ENCODE data around the gene ZNF799. TPM values are rescaled to one million over a fixed set of nuclear protein-coding genes. Genes with fewer than 3 reads are reported as not detected.
"Not testable (repeated sequence)": the region's sequence is repeated elsewhere in the genome, so short reads cannot be mapped to it uniquely, and the experiment has no call there.

ZNF799 gene
- total RNA-seq, 4 donors from 2014 or later, result 1.3 to 3.6 (median 3.2) TPM

- no peak for DNase-seq
- intact Hi-C loops (cut with DNase I; ENCODE audit: low total_unique reads), result no loop called here
- Histone ChIP-seq H3K36me3 (peaks cover 0 to 13% of the 10 kb centered on the region in 2 donors), H3K9me3 (peaks cover 0 to 1% (median 0%) of the 10 kb centered on the region in 3 donors), H3K4me3 (no peak overlapping the region), H3K4me1 (no peaks in the 10 kb centered on the region), H3K27me3 (no peaks in the 10 kb centered on the region), H3K27ac (no peak overlapping the region)
- TF ChIP-seq POLR2A (IDR thresholded peaks at IDR 0.05), result no peak
- TF ChIP-seq CTCF (IDR thresholded peaks at IDR 0.05 in 4 of 5, conservative IDR thresholded peaks at IDR 0.05 in 1 of 5), result no peak
- ATAC-seq, result no peak
- in situ Hi-C loops (cut with MboI; ENCODE audit: low sequenced_read_pairs in 4 of 4), result no loop called here
Observed at GRCh38 chr19:12425888-12426274, 24.8 kb upstream of the ZNF799 start.

GRCh38 chr19:12425236-12425887 lies 24.3 kb upstream of the ZNF799 start:
- DNase-seq (no peak), ATAC-seq (no peak)
- Histone ChIP-seq H3K4me3 (no peak overlapping the region), H3K4me1 (no peaks in the 10 kb centered on the region), H3K27ac (no peak overlapping the region), H3K27me3 (no peaks in the 10 kb centered on the region), H3K36me3 (peaks cover 0 to 8% of the 10 kb centered on the region in 2 donors), H3K9me3 (no peaks in the 10 kb centered on the region)
- intact Hi-C loops (cut with DNase I; ENCODE audit: low total_unique reads) (no loop called here), in situ Hi-C loops (cut with MboI; ENCODE audit: low sequenced_read_pairs in 4 of 4) (no loop called here)
- TF ChIP-seq CTCF (IDR thresholded peaks at IDR 0.05 in 4 of 5, conservative IDR thresholded peaks at IDR 0.05 in 1 of 5), result no peak
- no peak for TF ChIP-seq POLR2A (IDR thresholded peaks at IDR 0.05)

- ATAC-seq; intact Hi-C loops (cut with DNase I; ENCODE audit: low total_unique reads); DNase-seq; H3K36me3 ChIP-seq; in situ Hi-C loops (cut with MboI; ENCODE audit: low sequenced_read_pairs in 4 of 4); H3K4me1 ChIP-seq; H3K4me3 ChIP-seq; H3K27me3 ChIP-seq; H3K9me3 ChIP-seq; H3K27ac ChIP-seq: not testable (repeated sequence)
Observed at GRCh38 chr19:12417273-12417672, 16.2 kb upstream of the ZNF799 start.

- no peak overlapping the region for H3K4me3 ChIP-seq
- TF ChIP-seq POLR2A (IDR thresholded peaks at IDR 0.05) (no peak), CTCF (IDR thresholded peaks at IDR 0.05 in 4 of 5, conservative IDR thresholded peaks at IDR 0.05 in 1 of 5) (no peak)
- H3K27me3 ChIP-seq, result no peaks in the 10 kb centered on the region
- no peaks in the 10 kb centered on the region for H3K4me1 ChIP-seq
- H3K9me3 ChIP-seq, result no peaks in the 10 kb centered on the region
- ATAC-seq (no peak), DNase-seq (no peak)
- intact Hi-C loops (cut with DNase I; ENCODE audit: low total_unique reads) (no loop called here), in situ Hi-C loops (cut with MboI; ENCODE audit: low sequenced_read_pairs in 4 of 4) (no loop called here)
- no peaks in the 10 kb centered on the region for H3K36me3 ChIP-seq
- no peak overlapping the region for H3K27ac ChIP-seq
Observed at GRCh38 chr19:12411893-12412292, 10.8 kb upstream of the ZNF799 start.

GRCh38 chr19:12399901-12400632 lies 1.0 kb downstream of the ZNF799 start:
- H3K4me1 ChIP-seq; H3K27me3 ChIP-seq; H3K36me3 ChIP-seq; in situ Hi-C loops (cut with MboI; ENCODE audit: low sequenced_read_pairs in 4 of 4); H3K9me3 ChIP-seq: not testable (repeated sequence)
- peak overlapping the region; percentile 83 to 95 (median 89) for H3K27ac ChIP-seq
- TF ChIP-seq CTCF (IDR thresholded peaks at IDR 0.05 in 4 of 5, conservative IDR thresholded peaks at IDR 0.05 in 1 of 5), result peak in 1 of 5 experiments; percentile 9
- ATAC-seq (peak; percentile 16 to 24), DNase-seq (peak in 1 of 2 donors; percentile 14)
- intact Hi-C loops (cut with DNase I; ENCODE audit: low total_unique reads), result loop anchor here (2.0 to 5.0 kb wide), 5 partner anchors 35 to 267 kb away; partner anchors contain the start of genes MAN2B1, WDR83, ZNF44 and ZNF442
- peak overlapping the region; percentile 69 to 94 (median 80) for H3K4me3 ChIP-seq

GRCh38 chr19:12391148-12391547 lies 9.9 kb downstream of the ZNF799 start:
- H3K4me1 ChIP-seq; H3K27me3 ChIP-seq; H3K9me3 ChIP-seq; H3K4me3 ChIP-seq; DNase-seq; H3K27ac ChIP-seq; in situ Hi-C loops (cut with MboI; ENCODE audit: low sequenced_read_pairs in 4 of 4); intact Hi-C loops (cut with DNase I; ENCODE audit: low total_unique reads); ATAC-seq: not testable (repeated sequence)
- peaks cover 0 to 29% of the 10 kb centered on the region in 2 donors for H3K36me3 ChIP-seq

- H3K9me3 ChIP-seq; H3K4me3 ChIP-seq; H3K4me1 ChIP-seq; in situ Hi-C loops (cut with MboI; ENCODE audit: low sequenced_read_pairs in 4 of 4); ATAC-seq; intact Hi-C loops (cut with DNase I; ENCODE audit: low total_unique reads); DNase-seq; H3K27ac ChIP-seq; H3K27me3 ChIP-seq: not testable (repeated sequence)
- H3K36me3 ChIP-seq, result peaks cover 0 to 29% of the 10 kb centered on the region in 2 donors
Observed at GRCh38 chr19:12386365-12386764, 14.7 kb downstream of the ZNF799 start.
